Activated CD8-positive, alpha-beta memory T cell treated with anti-CD3 and anti-CD28 coated beads for 24 hours (primary cell): ENCODE data around the gene CDKAL1.
"Not testable (repeated sequence)": the region's sequence is repeated elsewhere in the genome, so short reads cannot be mapped to it uniquely, and the experiment has no call there.

ENCODE experiments used
- DNase-seq: peaks from one replicate; pipeline ENCODE4 v3.0.0-alpha.2; 2020

The CDKAL1 gene

GRCh38 chr6:20554817-20555216, 20.6 kb downstream of the CDKAL1 start:
- no peak for DNase-seq

GRCh38 chr6:20559924-20560551, 25.8 kb downstream of the CDKAL1 start:
- no peak for DNase-seq

- no peak for DNase-seq
These were observed 29.1 kb downstream of the CDKAL1 start for GRCh38 chr6:20563377-20563776.

- no peak for DNase-seq
These were observed 30.0 kb downstream of the CDKAL1 start for GRCh38 chr6:20564269-20564668.

GRCh38 chr6:20564777-20565176, 30.5 kb downstream of the CDKAL1 start:
- DNase-seq: no peak

GRCh38 chr6:20565342-20565741, 31.1 kb downstream of the CDKAL1 start:
- DNase-seq: no peak

GRCh38 chr6:20566109-20566508, 31.9 kb downstream of the CDKAL1 start:
- no peak for DNase-seq

GRCh38 chr6:20569000-20569610, 34.8 kb downstream of the CDKAL1 start:
- DNase-seq: no peak

GRCh38 chr6:20571261-20571660, 37.0 kb downstream of the CDKAL1 start:
- DNase-seq: no peak

- DNase-seq: no peak
These were observed 38.0 kb downstream of the CDKAL1 start for GRCh38 chr6:20572288-20572687.

GRCh38 chr6:20572940-20573339, 38.7 kb downstream of the CDKAL1 start:
- no peak for DNase-seq

- no peak for DNase-seq
These were observed 40.1 kb downstream of the CDKAL1 start for GRCh38 chr6:20574355-20574754.

- DNase-seq: no peak
These were observed 40.9 kb downstream of the CDKAL1 start for GRCh38 chr6:20575125-20575524.

- no peak for DNase-seq
These were observed 41.6 kb downstream of the CDKAL1 start for GRCh38 chr6:20575704-20576451.

- DNase-seq: no peak
These were observed 43.0 kb downstream of the CDKAL1 start for GRCh38 chr6:20577173-20577688.

- no peak for DNase-seq
These were observed 46.8 kb downstream of the CDKAL1 start for GRCh38 chr6:20581070-20581469.

GRCh38 chr6:20582586-20583443, 48.6 kb downstream of the CDKAL1 start:
- no peak for DNase-seq

GRCh38 chr6:20583444-20583800, 49.2 kb downstream of the CDKAL1 start:
- DNase-seq: no peak

- DNase-seq: no peak
These were observed 50.0 kb downstream of the CDKAL1 start for GRCh38 chr6:20584100-20584731.

- no peak for DNase-seq
These were observed 55.0 kb downstream of the CDKAL1 start for GRCh38 chr6:20589266-20589665.

- DNase-seq: not testable (repeated sequence)
These were observed 56.2 kb downstream of the CDKAL1 start for GRCh38 chr6:20590476-20590875.

- DNase-seq: not testable (repeated sequence)
These were observed 60.1 kb downstream of the CDKAL1 start for GRCh38 chr6:20594299-20594853.
